ENCODE measurements around the gene SMIM27.

DNA sequence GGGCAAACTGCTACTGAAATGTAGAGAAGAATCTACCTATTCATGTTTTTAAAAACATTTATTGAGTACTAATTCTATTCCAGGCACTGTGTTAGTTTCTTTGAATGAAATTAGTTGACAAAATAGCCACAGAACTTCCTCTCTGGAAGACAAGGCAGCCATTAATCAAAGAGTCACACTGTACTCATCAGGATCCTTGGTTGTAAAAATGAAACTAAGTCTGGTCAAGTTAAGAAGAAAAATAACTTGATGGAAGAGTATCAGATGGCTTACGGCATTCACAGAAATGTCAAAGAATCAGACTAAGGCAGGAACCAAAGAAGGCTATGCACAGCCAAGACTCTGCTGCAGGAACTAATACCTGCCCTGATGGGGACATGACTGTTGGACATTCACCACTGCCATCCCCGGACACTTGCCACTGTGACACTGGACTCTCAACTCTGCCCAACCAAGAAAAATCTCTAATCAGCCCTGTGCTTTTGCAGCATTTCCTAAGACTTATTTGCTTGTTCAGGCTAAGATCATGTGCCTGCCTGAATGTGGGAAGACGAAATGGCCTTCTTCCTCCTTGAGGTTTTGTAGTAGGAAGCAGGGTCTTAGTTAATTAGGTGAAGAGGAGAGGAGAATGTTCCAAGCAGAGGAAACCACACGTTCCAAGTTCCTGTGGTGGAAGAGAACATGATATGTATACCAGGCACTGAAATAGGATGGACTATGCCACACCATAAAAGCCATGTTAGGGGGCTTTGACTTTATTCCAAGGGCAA is 44.2 kb downstream of the SMIM27 start:
- TF ChIP-seq POLR2A (IDR thresholded peaks at IDR 0.05) = no peak
- TF ChIP-seq, protein P1, sequence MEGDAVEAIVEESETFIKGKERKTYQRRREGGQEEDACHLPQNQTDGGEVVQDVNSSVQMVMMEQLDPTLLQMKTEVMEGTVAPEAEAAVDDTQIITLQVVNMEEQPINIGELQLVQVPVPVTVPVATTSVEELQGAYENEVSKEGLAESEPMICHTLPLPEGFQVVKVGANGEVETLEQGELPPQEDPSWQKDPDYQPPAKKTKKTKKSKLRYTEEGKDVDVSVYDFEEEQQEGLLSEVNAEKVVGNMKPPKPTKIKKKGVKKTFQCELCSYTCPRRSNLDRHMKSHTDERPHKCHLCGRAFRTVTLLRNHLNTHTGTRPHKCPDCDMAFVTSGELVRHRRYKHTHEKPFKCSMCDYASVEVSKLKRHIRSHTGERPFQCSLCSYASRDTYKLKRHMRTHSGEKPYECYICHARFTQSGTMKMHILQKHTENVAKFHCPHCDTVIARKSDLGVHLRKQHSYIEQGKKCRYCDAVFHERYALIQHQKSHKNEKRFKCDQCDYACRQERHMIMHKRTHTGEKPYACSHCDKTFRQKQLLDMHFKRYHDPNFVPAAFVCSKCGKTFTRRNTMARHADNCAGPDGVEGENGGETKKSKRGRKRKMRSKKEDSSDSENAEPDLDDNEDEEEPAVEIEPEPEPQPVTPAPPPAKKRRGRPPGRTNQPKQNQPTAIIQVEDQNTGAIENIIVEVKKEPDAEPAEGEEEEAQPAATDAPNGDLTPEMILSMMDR (IDR thresholded peaks at IDR 0.05) = no peak

Data from vagina (tissue), 2 donors.